GM19023 (cell line): ENCODE results near the gene OTUD3.
"Not testable (repeated sequence)": the region's sequence is repeated elsewhere in the genome, so short reads cannot be mapped to it uniquely, and the experiment has no call there.

Experiments
- ATAC-seq: cut with Tn5 transposase; IDR thresholded peaks from one replicate; pipeline ENCODE4 v1.9.1; 2021; ENCODE audit warnings: mild to moderate bottlenecking, moderate library complexity; ENCODE audit not compliant: unreplicated experiment

Gene OTUD3, protein sequence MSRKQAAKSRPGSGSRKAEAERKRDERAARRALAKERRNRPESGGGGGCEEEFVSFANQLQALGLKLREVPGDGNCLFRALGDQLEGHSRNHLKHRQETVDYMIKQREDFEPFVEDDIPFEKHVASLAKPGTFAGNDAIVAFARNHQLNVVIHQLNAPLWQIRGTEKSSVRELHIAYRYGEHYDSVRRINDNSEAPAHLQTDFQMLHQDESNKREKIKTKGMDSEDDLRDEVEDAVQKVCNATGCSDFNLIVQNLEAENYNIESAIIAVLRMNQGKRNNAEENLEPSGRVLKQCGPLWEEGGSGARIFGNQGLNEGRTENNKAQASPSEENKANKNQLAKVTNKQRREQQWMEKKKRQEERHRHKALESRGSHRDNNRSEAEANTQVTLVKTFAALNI

DNA sequence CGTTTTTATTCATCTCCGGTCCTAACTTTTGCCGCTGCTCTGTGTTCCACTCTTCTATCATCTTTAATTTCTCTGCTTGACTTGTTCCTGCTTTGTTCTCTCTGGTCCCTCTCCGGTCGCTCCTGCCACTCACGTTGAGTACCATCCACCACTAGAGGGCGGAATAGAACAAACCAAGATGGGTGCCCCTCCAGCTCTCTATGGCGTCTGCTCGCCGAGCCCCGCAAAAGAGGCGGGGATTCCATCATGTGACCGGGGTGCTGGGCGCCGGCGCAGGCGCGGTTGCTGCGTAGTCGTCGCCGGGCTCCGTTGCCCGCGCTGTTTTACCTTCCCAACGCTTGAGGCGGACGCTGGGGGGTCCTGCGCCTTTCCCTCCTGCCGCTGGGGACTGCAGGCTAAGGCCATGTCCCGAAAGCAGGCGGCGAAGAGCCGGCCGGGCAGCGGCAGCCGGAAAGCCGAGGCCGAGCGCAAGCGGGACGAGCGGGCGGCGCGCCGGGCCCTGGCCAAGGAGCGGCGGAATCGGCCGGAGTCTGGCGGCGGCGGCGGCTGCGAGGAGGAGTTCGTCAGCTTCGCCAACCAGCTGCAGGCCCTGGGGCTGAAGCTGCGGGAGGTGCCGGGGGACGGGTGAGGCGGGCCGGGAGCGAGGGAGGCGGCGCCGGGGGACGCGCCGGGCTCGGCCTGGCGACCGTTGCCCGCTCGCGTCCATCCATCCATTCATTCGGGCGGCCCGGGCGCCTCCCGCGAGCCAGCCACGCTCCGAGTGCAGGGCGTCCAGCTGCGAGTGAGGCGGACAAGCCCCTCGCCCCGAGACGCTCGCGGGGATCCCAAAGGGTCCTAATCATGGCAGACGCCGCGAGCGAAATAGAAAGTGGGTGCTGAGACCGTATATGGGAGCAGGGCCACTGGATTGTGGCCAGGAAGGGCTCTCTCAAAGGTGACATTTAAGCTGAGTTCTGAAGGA is at the start of gene OTUD3:
Gene OTUD3, plus strand, starts transcription at position 285 of the 961 bp plus-strand sequence. Its CDS starts 119 bp downstream, at position 404.
- ATAC-seq = peak; percentile 92

DNA sequence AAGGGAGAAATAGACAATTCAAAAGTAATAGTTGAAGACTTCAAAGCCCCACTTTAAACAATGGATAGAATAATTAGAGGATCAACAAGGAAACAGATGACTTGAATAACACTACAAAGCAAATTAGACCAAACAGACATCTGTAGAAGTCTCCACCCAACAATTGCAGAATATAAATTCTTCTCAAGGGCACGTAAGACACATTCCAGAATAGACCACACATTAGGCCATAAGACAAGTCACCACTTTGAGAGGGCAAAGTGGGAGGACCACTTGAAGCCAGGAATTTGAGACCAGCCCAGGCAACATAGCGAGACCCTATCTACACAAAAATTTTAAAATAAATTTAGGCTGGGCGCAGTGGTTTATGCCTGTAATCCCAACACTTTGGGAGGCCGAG is 46.6 kb upstream of the OTUD3 start:
- no peak for ATAC-seq

DNA sequence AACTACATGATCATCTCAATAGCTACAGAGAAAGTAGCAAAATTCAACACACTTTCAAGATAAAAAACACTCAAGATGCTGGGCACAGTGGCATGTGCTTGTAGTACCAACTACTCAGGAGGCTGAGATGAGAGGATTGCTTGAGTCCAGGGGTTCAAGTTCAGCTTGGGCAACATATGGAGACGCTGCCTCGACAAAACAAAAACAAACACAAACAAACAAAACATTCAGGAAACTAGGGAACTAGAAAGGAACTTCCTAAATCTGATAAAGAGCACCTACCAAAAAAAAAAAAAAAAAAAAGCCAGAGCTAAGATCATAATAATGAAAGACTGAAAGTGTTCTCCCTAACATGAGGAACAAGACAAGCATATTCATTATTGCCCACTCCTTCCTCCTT is 44.3 kb upstream of the OTUD3 start:
- no peak for ATAC-seq

DNA sequence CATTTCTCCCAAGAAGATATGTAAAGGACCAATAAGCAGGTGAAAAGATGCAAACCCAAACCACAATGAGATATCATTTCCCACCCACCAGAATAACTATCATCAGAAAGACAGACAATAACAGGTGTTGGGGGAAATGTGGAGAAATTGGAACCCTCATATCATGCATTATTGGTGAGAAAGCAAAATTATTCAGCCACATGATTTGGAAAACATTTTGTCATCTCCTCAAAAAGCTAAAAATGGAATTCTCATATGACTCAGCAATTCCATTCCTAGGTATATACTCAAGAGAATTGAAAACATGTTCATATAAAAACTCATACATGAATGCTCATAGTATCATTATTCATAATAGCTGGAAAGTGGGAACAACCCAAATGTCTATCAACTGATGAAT is 42.0 kb upstream of the OTUD3 start:
- ATAC-seq = no peak

DNA sequence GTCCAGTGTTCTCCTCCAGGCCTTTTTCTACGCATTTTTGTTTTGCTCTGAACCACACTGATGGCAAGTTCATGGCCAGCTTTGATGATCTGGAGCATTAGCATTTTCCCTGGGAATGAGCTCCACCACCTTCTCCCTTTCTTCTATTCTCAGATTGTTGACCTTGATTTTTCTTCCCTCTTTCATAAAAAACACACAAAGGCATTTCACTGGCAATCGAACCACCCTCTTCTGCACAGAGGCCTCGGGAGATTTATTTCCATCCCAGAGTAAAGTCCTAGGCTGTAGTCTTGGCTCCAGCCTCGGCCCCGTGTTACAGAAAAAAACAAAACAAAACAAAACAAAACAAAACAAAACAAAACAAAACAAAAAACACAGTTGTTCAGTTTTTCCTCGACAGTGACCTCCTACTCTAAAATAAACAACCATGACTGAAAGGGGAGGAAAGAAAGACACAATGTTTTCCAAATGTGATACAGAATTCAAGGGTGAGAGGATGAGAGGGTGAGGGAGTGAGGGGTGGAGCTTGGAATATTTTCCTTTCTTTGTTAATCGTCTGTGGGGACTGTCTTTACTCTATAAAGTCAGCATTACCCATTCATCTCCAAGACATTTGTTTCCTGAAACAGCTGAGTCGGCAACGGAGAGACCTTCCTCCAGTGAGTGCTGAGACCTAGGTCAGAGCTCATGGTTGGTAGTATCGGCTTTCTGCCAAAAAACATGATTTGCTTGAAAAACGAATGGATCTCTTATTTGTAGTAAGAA is 37.3 kb upstream of the OTUD3 start:
- no peak for ATAC-seq

DNA sequence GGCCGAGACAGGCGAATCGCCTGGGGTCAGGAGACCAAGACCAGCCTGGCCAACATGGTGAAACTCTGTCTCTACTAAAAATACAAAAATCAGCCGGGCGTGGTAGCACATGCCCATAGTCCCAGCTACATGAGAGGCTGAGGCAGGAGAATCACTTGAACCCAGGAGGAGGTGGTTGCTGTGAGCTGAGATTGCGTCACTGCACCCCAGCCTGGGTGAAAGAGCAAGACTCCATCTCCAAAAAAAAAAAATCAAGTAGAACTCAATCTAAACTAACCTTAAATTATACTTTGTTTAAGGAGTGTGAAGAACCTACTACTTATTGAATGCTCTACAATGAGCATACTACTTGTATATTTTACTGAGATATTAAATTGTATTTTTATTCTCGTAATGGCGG is 36.6 kb upstream of the OTUD3 start:
- ATAC-seq = no peak

DNA sequence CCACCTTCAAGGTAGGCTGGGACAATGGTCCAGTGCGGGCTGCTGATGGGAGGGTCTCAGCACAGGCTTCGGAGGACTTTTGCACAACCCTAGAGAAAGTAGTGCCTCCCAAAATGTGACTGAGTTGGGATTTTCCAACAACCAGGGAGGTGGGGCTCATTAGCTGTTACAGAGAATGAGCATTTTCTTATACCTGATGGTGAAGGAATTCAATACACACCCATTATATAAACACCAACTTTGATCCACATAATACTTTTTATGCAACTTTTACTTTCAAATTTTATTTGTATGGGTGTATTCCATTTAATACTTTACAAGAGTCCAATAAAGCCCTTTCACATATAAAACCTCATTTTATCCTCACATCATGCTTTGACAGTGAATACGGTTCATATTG is 35.9 kb upstream of the OTUD3 start:
- ATAC-seq = no peak

DNA sequence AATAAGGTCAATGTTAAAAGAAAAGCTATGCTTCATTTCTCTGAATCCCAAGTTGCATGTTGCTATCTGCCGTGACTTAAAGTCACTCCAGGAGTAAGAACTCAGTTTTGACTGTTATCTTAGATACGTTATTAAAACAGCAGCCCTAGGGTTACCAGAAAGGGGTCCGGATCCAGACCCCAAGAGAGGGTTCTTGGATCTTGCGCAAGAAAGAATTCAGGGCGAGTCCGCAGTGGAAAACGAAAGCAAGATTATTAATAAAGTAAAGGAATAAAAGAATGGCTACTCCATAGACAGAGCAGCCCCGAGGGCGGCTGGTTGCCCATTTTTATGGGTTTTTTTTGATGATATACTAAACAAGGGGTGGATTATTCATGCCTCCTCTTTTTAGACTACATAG is 34.9 kb upstream of the OTUD3 start:
- not testable (repeated sequence) for ATAC-seq

DNA sequence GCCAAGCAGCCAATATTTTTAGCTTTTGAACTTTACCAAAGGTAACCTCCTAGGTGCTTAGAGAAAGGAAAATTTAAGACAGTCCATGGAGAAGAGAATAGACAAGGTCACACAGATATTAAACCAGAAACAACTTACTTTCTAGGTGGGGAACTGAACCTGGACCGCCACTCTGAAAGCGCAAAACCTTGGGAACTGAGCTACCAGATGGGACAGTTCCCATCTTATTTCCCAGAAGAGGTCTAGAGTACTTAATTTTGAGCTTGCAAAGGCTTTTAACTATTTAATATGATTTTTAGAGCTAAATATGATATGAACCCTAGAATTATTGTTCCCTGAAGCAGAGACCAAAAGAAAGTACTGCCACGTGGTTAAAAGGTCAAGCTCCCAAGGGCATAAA is 32.9 kb upstream of the OTUD3 start:
- ATAC-seq = not testable (repeated sequence)

DNA sequence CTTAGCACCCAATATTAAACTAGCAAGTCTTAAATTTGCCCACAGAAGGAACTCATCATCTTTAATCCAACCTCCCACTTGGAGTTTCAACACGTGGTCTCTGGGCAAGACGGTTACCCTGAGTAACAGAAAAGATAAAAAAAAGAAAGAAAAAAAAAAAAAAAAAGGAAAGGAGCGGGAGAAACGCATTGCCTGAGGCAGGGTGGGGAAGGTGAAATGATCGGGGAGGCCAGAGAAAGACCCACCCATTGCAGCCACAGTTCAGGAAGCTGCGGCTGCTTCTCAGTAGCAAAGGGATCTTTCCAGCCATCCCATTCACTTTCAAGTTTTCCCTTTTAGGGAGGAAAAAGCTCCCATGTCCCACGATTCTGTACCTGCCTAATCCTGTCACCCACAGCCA is 32.0 kb upstream of the OTUD3 start:
- no peak for ATAC-seq

DNA sequence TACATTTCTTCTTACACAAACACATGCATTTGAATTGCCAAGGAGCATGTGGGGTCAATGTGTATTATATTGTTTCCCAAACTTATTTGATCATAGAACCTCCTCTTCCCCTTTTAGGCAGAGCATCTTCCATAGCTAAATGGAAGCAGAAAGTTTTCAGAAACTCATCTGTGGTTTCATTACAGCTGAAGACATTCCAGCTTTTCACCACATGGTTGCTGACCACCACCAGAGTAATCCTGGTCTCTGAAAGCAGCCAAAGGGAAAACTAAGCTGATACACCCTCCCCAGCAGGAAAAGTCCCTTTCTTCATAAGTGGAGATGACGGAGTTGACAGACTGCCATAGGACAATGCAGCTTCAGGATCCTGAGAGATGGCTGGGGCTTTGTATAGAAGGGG is 30.2 kb upstream of the OTUD3 start:
- no peak for ATAC-seq

DNA sequence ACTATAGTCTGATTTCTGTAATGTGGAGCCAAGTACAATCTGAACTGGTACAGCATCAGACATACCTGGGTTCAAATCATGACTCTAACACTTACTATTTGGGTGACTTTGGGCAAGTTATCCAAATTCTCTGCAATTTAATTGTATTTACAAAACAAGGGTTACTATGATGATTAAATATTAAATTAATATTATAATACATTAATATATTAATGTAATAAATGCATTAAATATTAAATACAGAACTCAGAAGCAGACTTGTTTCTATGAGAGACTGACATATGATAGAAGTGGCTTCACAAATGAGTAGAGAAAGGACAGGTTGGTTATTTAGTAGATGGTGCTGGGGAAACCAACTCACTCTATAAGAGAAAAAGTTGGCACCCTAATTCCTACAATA is 27.3 kb upstream of the OTUD3 start:
- ATAC-seq = no peak

DNA sequence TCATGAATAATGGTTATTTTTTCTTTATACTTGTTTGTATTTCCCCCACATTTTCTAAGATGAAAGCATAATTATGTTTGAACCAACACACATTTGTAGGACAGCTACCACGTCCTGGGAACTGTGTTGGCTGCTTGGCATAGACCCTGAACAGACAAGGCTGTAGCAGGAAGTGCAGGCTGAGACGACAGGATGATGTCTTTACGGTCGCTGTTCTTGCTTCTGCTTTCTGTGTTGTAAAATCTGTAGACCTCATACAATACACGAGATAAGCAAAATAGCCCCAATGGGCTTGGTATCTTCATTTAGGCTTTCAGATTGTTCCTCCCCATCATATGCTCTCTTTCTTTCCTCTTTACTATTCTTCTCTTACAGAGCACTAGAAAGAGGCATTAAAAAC is 23.3 kb upstream of the OTUD3 start:
- no peak for ATAC-seq

DNA sequence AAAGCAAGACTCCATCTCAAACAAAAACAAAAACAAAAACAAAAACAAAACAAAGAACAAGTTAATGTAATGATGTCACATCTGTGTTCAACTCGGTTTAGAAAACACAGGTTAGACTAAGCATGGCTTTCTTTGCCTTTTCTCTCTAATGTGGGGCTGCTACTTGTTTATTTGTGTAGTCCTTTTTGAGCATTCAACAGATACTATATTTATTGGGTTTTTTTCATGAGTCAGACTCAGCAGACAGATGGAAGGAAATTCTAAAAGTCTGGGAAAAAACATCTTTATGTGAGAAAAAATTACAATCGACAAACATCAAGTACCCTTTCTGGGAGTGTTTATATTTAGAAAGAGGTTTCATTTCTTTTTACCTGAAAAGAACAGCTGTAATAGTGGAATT is 22.3 kb upstream of the OTUD3 start:
- ATAC-seq = no peak

DNA sequence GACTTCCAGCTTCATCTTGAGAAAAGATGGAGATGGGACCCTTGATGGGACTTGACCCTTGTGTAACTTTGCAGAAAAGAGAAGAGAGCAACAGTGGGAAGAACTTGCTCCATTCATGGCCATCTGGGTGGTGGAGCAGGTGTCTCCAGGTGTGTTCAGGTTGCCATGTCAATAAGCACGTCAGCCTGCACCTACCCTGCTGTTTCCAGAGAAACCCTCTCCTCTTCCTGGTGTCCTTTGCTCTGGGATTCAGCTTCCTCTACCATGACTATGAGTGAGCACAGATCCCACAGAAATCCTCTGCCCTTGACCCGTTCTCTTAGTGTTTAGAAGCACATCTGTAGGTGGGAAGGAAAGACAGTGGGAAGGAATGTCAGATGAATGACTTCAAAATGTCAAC is 21.8 kb upstream of the OTUD3 start:
- ATAC-seq = no peak

DNA sequence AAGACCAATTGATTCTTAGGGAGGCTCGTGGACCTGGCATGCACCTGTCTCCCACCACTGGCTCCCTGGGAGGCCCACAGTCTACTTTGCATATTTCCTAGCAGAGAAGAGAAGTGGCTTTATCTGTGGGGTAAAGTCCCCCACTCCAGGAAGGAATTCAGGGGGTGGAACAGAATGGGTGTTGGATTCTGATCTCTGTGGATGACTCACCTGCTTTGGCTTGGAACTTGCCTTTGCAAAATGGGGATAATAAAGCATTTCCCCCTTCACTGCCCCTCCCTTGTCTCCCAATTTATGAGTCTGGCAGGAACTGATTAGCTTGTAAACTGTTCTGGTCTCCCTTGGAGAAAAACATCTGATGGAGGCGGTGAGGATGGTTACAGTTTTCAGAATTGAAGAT is 21.2 kb upstream of the OTUD3 start:
- no peak for ATAC-seq

DNA sequence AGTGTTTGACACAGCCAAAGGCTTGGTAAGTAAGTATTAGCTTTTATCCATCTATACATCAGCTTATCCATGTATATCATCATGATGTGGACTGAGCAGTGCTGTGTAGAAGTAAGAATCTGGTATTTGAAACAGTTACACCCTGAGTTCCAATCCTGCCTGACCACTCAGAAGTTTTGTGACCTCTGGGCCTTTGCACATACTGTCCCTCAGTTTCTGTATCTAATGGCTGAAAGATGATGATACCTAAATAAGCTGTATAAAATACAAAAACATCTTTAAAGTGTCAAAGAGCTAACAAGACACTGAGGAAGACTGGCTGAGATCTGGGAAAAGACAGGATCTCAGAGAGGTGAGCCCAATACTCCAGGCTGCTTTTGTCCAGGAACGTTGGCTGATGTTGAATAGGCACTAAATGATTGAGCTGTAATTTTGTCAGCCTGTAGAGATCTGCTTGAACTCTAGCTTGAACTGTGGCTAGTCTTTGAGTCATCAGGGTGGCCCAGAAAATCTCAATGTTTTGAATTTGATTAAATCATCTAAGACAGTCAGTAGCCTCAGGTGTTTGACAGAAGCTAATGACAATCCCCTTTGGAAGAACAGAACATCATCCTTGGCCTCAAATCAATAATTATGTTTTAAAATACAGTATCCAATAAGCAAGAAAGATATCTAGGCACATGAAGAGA is 20.2 kb upstream of the OTUD3 start:
- ATAC-seq = no peak

DNA sequence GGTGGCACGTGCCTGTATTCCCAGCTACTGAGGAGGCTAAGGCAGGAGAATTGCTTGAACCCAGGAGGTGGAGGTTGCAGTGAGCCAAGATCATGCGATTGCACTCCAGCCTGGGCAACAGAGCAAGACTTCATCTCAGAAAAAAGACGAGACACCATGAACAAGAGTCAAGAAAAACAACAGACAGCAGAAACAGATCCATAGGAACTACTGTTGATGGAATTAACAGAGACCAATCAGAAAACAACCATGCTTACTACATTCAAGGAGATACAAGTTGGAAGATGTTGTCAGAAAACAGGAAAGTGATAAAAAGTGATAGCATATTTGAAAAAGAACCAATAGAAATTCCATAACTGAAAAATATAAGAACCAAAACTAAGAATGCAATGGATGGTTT is 19.3 kb upstream of the OTUD3 start:
- no peak for ATAC-seq

DNA sequence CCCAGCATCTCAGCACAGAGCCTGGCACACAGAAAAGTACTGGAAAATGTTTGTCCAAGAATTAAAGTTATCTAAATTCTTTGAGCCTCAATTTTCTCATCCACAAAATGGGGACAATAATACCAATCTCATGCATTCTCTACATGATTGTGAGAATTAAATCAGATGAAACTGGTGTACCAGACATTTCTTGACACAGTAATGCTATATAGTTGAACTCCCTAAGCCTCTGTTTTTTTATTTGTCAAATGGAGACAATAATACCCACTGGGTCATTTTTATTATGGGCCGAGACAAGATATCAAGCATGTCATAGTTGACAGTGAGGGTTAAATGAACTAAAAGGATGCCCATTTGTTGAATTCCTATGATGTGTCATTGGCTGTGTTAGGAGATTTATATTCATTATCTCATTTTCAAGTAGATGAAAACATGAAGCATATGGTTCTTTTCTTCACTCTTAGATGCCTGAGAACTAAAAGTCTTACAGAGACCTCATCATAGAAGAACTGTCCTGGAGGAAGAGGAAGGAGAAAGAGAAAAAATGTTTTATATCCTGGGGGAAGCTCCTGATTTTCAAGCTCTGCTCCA is 17.5 kb upstream of the OTUD3 start:
- ATAC-seq = no peak

DNA sequence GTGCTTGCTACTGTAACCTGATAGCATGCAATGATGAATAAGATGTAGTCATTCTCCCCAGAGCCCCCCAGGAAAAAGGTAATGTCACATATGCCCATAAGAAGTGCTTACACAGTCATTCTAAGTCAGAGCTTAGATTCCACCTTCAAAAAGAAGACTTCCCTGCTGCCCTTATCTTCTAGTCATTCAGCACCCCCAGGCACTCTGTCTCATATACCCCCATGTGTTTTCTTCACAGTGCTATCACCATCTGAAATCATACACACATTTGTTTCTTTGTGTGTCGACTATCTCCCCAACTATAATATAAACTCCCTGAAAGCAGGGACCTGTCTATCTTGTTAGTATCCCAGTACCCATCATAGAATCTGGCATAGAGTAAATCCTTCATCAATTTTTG is 16.2 kb upstream of the OTUD3 start:
- no peak for ATAC-seq
